ENCODE measurements around the gene SLC43A3. TPM values are rescaled to one million over a fixed set of nuclear protein-coding genes. Genes with fewer than 3 reads are reported as not detected.

The SLC43A3 gene
- total and polyA plus RNA-seq, 9 of the 15 experiments (the other 6 are each of a cell fraction or from before 2014, with no cell fraction given), result 63.7 to 281 (median 139) TPM

DNA sequence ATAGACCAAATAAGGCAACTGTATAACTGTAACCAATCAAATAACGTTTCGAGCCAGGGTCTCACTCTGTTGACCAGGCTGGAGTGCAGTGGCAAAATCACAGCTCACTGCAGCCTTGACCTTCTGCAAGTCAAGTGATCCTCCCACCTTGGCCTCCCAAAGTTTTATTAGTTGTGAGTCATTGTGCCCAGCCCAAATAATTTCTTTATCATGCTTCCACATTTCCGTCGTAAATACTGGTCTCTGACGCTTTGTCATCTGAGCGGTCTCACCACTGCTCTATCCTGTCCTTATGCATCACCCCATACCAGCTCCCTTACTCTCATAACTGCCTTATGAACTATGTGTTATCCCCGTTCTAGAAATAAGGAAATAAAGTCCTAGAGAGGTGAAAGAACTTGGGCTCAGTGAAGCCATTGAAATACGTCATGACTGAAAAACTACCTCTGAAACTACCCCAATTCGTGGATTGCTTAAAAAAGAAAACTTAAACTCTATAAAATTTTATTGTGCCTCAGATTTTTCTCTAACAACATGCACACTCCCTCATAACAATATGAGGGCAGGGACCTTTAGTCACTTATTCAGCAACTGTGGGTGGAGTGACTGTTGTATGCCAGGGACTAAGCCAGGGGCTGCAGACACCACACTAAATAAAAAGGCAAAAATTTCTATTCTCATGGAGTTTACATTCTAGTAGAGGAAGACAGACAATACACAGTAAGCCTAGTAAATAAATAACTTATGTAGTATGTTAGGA lies 17.6 kb upstream of the SLC43A3 start (continued):
- TF ChIP-seq FOSL1 (tag; conservative IDR thresholded peaks at IDR 0.05) (peak; percentile 81), GTF2E2 (tag; IDR thresholded peaks at IDR 0.05) (no peak), HEY1 (CRISPR knock-in tag; IDR thresholded peaks at IDR 0.05; ENCODE audit: borderline replicate concordance) (no peak), KHSRP (IDR thresholded peaks at IDR 0.05) (no peak), C11orf30 (IDR thresholded peaks at IDR 0.05; ENCODE audit: low read depth) (no peak), THRAP3 (IDR thresholded peaks at IDR 0.05; ENCODE audit: borderline replicate concordance) (no peak), NFE2 (IDR thresholded peaks at IDR 0.05; ENCODE audit: low read depth) (no peak), ZNF133 (CRISPR knock-in tag; IDR thresholded peaks at IDR 0.05) (no peak), DNMT1 (IDR thresholded peaks at IDR 0.05) (no peak), MEIS2 (IDR thresholded peaks at IDR 0.05; ENCODE audit: partially characterized antibody) (peak; percentile 77), SMARCB1 (IDR thresholded peaks at IDR 0.05; ENCODE audit: insufficient read length, low read depth) (no peak), MCM2 (IDR thresholded peaks at IDR 0.05; ENCODE audit: low read depth) (no peak), MAZ (CRISPR knock-in tag; conservative IDR thresholded peaks at IDR 0.05 in 1 of 2, IDR thresholded peaks at IDR 0.05 in 1 of 2) (no peak; a peak in 1 of 4 replicates), ZNF146 (CRISPR knock-in tag; IDR thresholded peaks at IDR 0.05; ENCODE audit: unreplicated experiment) (no peak), OTX1 (CRISPR knock-in tag; IDR thresholded peaks at IDR 0.05) (no peak), TBL1XR1 (IDR thresholded peaks at IDR 0.05; ENCODE audit: low read length in 2 of 2) (no peak), GTF2F1 (IDR thresholded peaks at IDR 0.05; ENCODE audit: low read depth, low read length) (no peak)
- TF ChIP-seq, protein P1, sequence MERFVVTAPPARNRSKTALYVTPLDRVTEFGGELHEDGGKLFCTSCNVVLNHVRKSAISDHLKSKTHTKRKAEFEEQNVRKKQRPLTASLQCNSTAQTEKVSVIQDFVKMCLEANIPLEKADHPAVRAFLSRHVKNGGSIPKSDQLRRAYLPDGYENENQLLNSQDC (CRISPR knock-in tag; IDR thresholded peaks at IDR 0.05), result no peak
- TF ChIP-seq, protein P2, sequence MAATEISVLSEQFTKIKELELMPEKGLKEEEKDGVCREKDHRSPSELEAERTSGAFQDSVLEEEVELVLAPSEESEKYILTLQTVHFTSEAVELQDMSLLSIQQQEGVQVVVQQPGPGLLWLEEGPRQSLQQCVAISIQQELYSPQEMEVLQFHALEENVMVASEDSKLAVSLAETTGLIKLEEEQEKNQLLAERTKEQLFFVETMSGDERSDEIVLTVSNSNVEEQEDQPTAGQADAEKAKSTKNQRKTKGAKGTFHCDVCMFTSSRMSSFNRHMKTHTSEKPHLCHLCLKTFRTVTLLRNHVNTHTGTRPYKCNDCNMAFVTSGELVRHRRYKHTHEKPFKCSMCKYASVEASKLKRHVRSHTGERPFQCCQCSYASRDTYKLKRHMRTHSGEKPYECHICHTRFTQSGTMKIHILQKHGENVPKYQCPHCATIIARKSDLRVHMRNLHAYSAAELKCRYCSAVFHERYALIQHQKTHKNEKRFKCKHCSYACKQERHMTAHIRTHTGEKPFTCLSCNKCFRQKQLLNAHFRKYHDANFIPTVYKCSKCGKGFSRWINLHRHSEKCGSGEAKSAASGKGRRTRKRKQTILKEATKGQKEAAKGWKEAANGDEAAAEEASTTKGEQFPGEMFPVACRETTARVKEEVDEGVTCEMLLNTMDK (IDR thresholded peaks at IDR 0.05; ENCODE audit: borderline replicate concordance, insufficient read depth, low read depth, low read length, poor library complexity, severe bottlenecking), result no peak
- TF ChIP-seq, protein P3, sequence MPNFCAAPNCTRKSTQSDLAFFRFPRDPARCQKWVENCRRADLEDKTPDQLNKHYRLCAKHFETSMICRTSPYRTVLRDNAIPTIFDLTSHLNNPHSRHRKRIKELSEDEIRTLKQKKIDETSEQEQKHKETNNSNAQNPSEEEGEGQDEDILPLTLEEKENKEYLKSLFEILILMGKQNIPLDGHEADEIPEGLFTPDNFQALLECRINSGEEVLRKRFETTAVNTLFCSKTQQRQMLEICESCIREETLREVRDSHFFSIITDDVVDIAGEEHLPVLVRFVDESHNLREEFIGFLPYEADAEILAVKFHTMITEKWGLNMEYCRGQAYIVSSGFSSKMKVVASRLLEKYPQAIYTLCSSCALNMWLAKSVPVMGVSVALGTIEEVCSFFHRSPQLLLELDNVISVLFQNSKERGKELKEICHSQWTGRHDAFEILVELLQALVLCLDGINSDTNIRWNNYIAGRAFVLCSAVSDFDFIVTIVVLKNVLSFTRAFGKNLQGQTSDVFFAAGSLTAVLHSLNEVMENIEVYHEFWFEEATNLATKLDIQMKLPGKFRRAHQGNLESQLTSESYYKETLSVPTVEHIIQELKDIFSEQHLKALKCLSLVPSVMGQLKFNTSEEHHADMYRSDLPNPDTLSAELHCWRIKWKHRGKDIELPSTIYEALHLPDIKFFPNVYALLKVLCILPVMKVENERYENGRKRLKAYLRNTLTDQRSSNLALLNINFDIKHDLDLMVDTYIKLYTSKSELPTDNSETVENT (CRISPR knock-in tag; IDR thresholded peaks at IDR 0.05), result no peak
- TF ChIP-seq, protein P4, sequence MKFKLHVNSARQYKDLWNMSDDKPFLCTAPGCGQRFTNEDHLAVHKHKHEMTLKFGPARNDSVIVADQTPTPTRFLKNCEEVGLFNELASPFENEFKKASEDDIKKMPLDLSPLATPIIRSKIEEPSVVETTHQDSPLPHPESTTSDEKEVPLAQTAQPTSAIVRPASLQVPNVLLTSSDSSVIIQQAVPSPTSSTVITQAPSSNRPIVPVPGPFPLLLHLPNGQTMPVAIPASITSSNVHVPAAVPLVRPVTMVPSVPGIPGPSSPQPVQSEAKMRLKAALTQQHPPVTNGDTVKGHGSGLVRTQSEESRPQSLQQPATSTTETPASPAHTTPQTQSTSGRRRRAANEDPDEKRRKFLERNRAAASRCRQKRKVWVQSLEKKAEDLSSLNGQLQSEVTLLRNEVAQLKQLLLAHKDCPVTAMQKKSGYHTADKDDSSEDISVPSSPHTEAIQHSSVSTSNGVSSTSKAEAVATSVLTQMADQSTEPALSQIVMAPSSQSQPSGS (CRISPR knock-in tag; IDR thresholded peaks at IDR 0.05), result no peak
- TF ChIP-seq, protein P5, sequence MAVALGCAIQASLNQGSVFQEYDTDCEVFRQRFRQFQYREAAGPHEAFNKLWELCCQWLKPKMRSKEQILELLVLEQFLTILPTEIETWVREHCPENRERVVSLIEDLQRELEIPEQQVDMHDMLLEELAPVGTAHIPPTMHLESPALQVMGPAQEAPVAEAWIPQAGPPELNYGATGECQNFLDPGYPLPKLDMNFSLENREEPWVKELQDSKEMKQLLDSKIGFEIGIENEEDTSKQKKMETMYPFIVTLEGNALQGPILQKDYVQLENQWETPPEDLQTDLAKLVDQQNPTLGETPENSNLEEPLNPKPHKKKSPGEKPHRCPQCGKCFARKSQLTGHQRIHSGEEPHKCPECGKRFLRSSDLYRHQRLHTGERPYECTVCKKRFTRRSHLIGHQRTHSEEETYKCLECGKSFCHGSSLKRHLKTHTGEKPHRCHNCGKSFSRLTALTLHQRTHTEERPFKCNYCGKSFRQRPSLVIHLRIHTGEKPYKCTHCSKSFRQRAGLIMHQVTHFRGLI (CRISPR knock-in tag; IDR thresholded peaks at IDR 0.05), result no peak

Measured in K562 (cell line).